Type B pancreatic cell (in vitro differentiated cells): ENCODE measurements around the gene AGXT2. TPM values are rescaled to one million over a fixed set of nuclear protein-coding genes. Genes with fewer than 3 reads are reported as not detected.

Experiments
- DNase-seq: peaks from one replicate; pipeline ENCODE4 v3.0.0; 2021; ENCODE audit warnings: mixed read lengths; ENCODE audit not compliant: unreplicated experiment; ENCODE audit errors: extremely low spot score
- H3K27ac Mint-ChIP-seq: 2 replicates; pipeline ENCODE4 v1.8.0; 2021; ENCODE audit warnings: mild to moderate bottlenecking, mixed read lengths
- H3K27me3 Mint-ChIP-seq: 2 replicates; pipeline ENCODE4 v1.8.0; 2021; ENCODE audit warnings: mixed read lengths
- H3K36me3 Mint-ChIP-seq: 2 replicates; pipeline ENCODE4 v1.8.0; 2021; ENCODE audit warnings: mixed read lengths
- H3K4me1 Mint-ChIP-seq: one replicate; pipeline ENCODE4 v1.8.0; 2021; ENCODE audit warnings: mixed read lengths; ENCODE audit not compliant: unreplicated experiment
- H3K4me3 Mint-ChIP-seq: 2 replicates; pipeline ENCODE4 v1.8.0; 2021; ENCODE audit warnings: mild to moderate bottlenecking, mixed read lengths
- H3K9me3 Mint-ChIP-seq: 2 replicates; pipeline ENCODE4 v1.8.0; 2021; ENCODE audit warnings: mixed read lengths
- total RNA-seq: library from RNA; stranded (reverse); gene quantifications from 2 replicates; pipeline ENCODE4 v1.2.1, GENCODE V29; 2021; ENCODE audit warnings: low replicate concordance
- TF ChIP-seq, protein P1 (sequence below): fragments of 200-600 bp; sonication (generic); conservative IDR thresholded peaks from 2 replicates; pipeline ENCODE4 v1.5.0; 2021; ENCODE audit warnings: antibody characterized with exemption, mild to moderate bottlenecking

Gene AGXT2
- total RNA-seq, 1 donor from 2014 or later: not detected

DNA sequence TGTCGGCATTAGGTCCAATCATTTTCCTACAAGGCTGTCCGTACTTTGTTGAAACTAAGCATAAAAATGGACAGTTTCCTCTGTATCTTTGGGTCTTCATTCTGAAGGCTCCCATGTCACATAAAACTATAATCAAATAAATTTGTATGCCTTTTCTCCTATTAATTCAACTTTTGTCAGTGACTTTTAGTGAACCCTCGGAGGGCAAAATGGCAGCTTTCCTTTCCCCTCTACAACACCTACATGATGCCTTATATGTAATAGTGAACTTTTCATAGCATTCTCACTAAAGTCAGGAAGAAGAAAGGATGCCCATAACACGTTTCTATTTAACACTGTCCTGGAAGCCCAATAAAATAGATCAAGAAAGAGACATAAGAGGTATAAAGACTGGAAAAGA, 5.1 kb upstream of the AGXT2 start:
- H3K9me3 Mint-ChIP-seq: no peaks in the 10 kb centered on the region
- peaks cover 5% of the 10 kb centered on the region for H3K27me3 Mint-ChIP-seq

DNA sequence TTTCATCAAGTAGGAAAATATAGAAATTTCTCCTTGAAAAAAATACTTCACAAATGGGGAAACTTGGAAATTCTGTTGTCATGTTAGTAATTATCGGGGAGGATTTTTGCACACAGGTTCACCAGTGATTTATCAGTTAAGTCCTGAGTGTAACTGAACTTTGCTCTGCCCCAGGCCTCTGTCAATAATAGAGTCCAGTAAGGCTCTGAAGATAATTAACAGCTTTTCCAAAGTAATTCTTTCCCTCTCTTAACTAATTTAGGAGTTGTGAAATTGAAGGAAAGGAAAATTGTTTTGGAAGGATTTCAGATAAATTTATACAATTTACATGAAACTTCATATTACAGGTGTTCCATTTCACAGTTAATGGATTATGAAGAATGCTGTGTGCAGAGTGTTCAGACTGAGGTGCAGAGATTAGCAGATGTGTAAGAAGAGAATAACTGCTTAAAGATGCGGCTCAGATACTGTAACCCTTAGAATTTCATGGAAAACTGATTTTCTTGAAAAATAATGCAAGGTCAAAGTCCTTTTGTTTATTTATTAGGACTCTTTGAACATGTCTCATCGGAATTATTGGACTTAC, 2.9 kb upstream of the AGXT2 start:
- peaks cover 5% of the 10 kb centered on the region for H3K27me3 Mint-ChIP-seq
- no peaks in the 10 kb centered on the region for H3K9me3 Mint-ChIP-seq
- H3K4me3 Mint-ChIP-seq: no peak overlapping the region
- TF ChIP-seq, protein P1, sequence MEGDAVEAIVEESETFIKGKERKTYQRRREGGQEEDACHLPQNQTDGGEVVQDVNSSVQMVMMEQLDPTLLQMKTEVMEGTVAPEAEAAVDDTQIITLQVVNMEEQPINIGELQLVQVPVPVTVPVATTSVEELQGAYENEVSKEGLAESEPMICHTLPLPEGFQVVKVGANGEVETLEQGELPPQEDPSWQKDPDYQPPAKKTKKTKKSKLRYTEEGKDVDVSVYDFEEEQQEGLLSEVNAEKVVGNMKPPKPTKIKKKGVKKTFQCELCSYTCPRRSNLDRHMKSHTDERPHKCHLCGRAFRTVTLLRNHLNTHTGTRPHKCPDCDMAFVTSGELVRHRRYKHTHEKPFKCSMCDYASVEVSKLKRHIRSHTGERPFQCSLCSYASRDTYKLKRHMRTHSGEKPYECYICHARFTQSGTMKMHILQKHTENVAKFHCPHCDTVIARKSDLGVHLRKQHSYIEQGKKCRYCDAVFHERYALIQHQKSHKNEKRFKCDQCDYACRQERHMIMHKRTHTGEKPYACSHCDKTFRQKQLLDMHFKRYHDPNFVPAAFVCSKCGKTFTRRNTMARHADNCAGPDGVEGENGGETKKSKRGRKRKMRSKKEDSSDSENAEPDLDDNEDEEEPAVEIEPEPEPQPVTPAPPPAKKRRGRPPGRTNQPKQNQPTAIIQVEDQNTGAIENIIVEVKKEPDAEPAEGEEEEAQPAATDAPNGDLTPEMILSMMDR: no peak
- no peak for DNase-seq
- H3K36me3 Mint-ChIP-seq: no peaks in the 10 kb centered on the region
- no peaks in the 10 kb centered on the region for H3K4me1 Mint-ChIP-seq
- H3K27ac Mint-ChIP-seq: no peak overlapping the region

More for the DNA sequence above, 5.1 kb upstream of the AGXT2 start:
- Mint-ChIP-seq H3K4me3 (no peak overlapping the region), H3K27ac (no peak overlapping the region), H3K4me1 (no peaks in the 10 kb centered on the region), H3K36me3 (no peaks in the 10 kb centered on the region)
- DNase-seq: no peak
- TF ChIP-seq, protein P1: no peak

DNA sequence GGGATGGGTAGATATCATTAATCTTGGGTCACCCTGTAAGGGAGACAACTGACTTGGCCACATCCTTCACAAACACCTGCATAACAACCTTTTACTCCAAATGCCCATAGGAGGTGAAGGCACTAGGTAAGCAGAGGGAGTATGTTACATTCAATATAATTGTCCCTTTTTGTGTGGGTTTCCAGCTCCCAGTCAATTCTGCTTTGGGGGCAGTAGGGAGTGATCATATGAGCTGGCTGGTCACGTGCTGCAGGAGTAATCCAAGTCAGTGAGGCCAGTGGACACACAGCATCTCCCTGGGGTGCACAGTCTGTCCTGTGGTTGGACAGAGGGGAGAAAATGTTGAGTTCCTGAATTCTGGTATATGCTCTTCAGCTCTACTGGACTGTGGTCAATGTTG, 1.2 kb upstream of the AGXT2 start:
- DNase-seq: no peak
- Mint-ChIP-seq H3K36me3 (no peaks in the 10 kb centered on the region), H3K27ac (no peak overlapping the region), H3K9me3 (no peaks in the 10 kb centered on the region), H3K4me1 (no peaks in the 10 kb centered on the region), H3K4me3 (no peak overlapping the region), H3K27me3 (peaks cover 5% of the 10 kb centered on the region)
- TF ChIP-seq, protein P1: no peak

DNA sequence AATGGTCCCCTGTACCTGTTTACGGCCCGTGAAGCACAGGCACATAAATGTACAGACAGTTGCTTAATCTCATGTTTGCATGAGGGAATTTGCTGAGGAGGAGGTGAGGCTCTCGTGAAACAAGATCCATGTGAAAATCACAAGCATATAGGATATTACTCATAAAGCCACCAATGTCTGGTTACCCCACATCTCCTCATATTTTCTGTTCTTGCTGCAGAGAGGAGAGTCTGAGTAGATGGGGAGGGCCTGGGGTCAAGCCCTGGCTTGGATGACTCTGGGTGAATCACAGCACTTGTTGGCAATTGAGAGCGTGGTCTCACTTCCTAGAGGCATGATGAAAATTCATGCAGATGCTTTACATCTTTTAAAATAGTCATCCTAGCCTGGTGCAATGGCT, 975 bp downstream of the AGXT2 start:
- no peaks in the 10 kb centered on the region for H3K36me3 Mint-ChIP-seq
- H3K27ac Mint-ChIP-seq: no peak overlapping the region
- TF ChIP-seq, protein P1: no peak
- no peak for DNase-seq
- H3K4me1 Mint-ChIP-seq: no peaks in the 10 kb centered on the region
- H3K9me3 Mint-ChIP-seq: no peaks in the 10 kb centered on the region
- H3K4me3 Mint-ChIP-seq: no peak overlapping the region
- H3K27me3 Mint-ChIP-seq: peaks cover 5% of the 10 kb centered on the region

DNA sequence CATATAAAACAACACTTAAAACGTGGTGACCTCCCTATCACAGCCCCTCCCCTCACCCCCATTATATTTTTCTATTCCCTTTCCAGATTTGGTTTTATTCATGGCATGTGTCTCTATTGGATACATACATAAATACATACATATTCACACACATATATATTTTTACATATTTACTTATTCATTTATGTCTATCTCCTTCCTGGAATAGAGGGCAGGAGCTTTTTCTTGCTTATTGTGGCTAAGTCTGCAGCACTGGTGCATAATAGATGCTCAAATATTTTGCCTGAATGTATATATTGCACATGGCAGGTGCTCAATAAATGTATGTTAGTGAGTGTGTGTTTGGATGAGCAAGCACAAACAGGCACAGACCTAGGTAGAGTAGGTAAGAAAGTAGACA, 2.5 kb downstream of the AGXT2 start:
- no peaks in the 10 kb centered on the region for H3K36me3 Mint-ChIP-seq
- H3K27ac Mint-ChIP-seq: no peak overlapping the region
- peaks cover 7% of the 10 kb centered on the region for H3K27me3 Mint-ChIP-seq
- H3K4me1 Mint-ChIP-seq: peaks cover 4% of the 10 kb centered on the region
- no peak for DNase-seq
- TF ChIP-seq, protein P1: no peak
- H3K9me3 Mint-ChIP-seq: no peaks in the 10 kb centered on the region
- no peak overlapping the region for H3K4me3 Mint-ChIP-seq

DNA sequence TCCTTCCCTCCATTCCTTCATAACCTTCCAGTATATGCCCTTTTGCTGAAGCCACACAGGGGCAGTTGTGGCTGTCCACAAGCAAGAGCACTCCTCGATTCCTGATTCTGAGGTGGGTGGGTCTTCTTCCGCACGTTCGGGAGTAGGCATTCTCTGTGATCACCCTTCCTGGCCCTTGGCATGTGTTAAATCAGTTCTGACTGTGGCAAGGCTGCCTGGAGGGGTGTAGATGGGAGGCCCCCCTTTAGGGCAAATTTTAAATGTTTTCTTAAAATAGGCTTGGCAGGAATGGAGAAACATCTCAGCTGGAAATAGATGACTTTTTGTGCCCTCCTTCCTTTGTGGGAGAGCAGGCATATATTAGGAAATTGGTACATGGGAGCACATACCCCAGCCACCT, 3.1 kb downstream of the AGXT2 start:
- Mint-ChIP-seq H3K9me3 (no peaks in the 10 kb centered on the region), H3K27ac (no peak overlapping the region), H3K27me3 (peaks cover 9% of the 10 kb centered on the region), H3K4me1 (peaks cover 10% of the 10 kb centered on the region), H3K4me3 (no peak overlapping the region), H3K36me3 (no peaks in the 10 kb centered on the region)
- no peak for DNase-seq
- TF ChIP-seq, protein P1: no peak
